IPS-NIHi7 (cell line): Measurements from ENCODE around the gene PDE7B.

Source experiments
- DNase-seq: peaks from one replicate; pipeline ENCODE4 v3.0.0; 2012; ENCODE audit warnings: mixed read lengths; ENCODE audit errors: extremely low spot score

PDE7B gene

DNA sequence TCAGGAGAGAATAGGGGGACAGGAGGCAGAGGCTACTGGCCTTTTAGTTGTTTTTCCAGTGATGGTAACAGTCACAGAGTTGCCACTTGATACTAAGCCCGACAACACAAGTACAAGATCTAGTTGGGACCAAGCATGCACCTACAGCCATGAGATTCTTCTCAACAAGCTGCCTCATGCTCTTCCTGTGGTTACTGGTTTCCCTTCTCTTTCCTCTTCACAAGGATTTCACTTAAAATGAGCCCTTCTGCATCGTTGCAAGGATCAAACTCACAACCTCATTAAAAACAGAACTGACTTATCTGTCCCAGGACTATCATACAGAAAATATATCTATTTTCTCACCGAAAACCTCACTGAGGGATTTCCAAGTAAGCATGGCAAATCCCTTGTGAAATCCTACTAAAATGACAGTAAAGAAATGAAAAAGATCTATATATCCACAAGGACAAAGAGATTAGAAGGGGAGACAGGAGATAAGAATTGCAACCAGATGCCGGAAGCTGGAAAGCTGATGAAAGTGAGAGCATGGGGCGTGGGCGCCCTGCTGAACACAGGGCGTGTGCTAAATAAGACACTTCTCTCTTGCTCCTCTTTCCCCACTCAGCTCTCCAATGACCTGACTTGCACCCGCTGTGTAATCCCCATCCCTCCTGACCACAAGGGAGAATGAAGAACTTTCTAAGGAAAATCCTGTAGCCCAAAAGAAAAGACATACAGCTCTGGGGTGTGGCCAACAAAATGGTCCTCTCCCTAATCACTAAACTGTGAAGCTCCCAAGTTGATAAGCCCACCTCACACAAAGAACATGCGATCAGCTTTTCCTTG, 385.2 kb downstream of the PDE7B start:
- no peak for DNase-seq

DNA sequence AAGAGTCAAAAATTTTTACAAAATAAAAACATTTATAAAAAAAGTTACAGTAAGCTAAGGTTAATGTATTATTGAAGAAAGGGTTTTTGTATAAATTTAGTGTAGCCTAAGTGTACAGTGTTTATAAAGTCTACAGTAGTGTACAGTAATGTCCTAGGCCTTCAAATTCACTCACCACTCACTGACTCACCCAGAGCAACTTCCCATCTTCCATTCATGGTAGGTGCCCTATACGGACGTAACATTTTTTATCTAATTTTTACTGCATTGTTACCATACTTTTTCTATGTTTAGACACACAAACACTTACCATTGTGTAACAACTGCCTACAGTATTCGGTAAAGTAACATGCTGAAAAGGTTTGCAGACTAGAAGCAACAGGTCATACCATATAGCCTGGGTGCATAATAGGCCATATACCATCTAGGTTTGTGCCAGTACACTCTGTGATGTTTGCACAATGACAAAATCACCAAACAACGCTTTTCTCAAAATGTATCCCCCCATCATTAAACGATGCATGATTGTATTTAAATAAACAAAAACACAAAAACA, 392.6 kb downstream of the PDE7B start:
- no peak for DNase-seq
